HG03060 (cell line): ENCODE data around the gene MED12L.

Experiments
- ATAC-seq: cut with Tn5 transposase; IDR thresholded peaks from one replicate; pipeline ENCODE4 v1.9.1; 2021; ENCODE audit warnings: low read depth, moderate number of reproducible peaks; ENCODE audit not compliant: unreplicated experiment

Gene MED12L

GRCh38 chr3:151133175-151133574 lies 47.7 kb downstream of the MED12L start:
- ATAC-seq, result no peak

- no peak for ATAC-seq
Observed at GRCh38 chr3:151133917-151134450, 48.5 kb downstream of the MED12L start.

- peak; percentile 34 for ATAC-seq
Observed at GRCh38 chr3:151135541-151136337, 50.3 kb downstream of the MED12L start.

- ATAC-seq, result no peak
Observed at GRCh38 chr3:151142929-151143328, 57.5 kb downstream of the MED12L start.

GRCh38 chr3:151144016-151144415 lies 58.6 kb downstream of the MED12L start:
- no peak for ATAC-seq

GRCh38 chr3:151144760-151145159 lies 59.3 kb downstream of the MED12L start:
- no peak for ATAC-seq

GRCh38 chr3:151145713-151146070 lies 60.2 kb downstream of the MED12L start:
- ATAC-seq, result no peak

- ATAC-seq, result peak; percentile 54
Observed at GRCh38 chr3:151146071-151146730, 60.7 kb downstream of the MED12L start.

GRCh38 chr3:151146731-151147091 lies 61.2 kb downstream of the MED12L start:
- no peak for ATAC-seq

- ATAC-seq, result no peak
Observed at GRCh38 chr3:151147299-151147698, 61.8 kb downstream of the MED12L start.

- no peak for ATAC-seq
Observed at GRCh38 chr3:151152455-151153079, 67.1 kb downstream of the MED12L start.

- ATAC-seq, result no peak
Observed at GRCh38 chr3:151154566-151154965, 69.1 kb downstream of the MED12L start.

- ATAC-seq, result no peak
Observed at GRCh38 chr3:151155409-151156128, 70.1 kb downstream of the MED12L start.

GRCh38 chr3:151156618-151157216 lies 71.3 kb downstream of the MED12L start:
- no peak for ATAC-seq

- ATAC-seq, result no peak
Observed at GRCh38 chr3:151159806-151160205, 74.3 kb downstream of the MED12L start.

GRCh38 chr3:151165226-151165625 lies 79.8 kb downstream of the MED12L start:
- ATAC-seq, result no peak

- no peak for ATAC-seq
Observed at GRCh38 chr3:151166161-151166560, 80.7 kb downstream of the MED12L start.

- ATAC-seq, result no peak
Observed at GRCh38 chr3:151168269-151169094, 83.0 kb downstream of the MED12L start.

- peak; percentile 42 for ATAC-seq
Observed at GRCh38 chr3:151169262-151169947, 83.9 kb downstream of the MED12L start.
